ENCODE results near the gene LIPA.
"Not testable (repeated sequence)": the region's sequence is repeated elsewhere in the genome, so short reads cannot be mapped to it uniquely, and the experiment has no call there.

The LIPA gene

GRCh38 chr10:89270153-89270483, 18.5 kb upstream of the LIPA start:
- DNase-seq (ENCODE audit: low read depth in 2 of 2), result no peak

GRCh38 chr10:89269433-89270152, 18.0 kb upstream of the LIPA start:
- no peak for DNase-seq (ENCODE audit: low read depth in 2 of 2)

GRCh38 chr10:89266721-89267453, 15.3 kb upstream of the LIPA start:
- no peak for DNase-seq (ENCODE audit: low read depth in 2 of 2)

- DNase-seq (ENCODE audit: low read depth in 2 of 2), result no peak
These were observed 12.0 kb upstream of the LIPA start for GRCh38 chr10:89263531-89263930.

- DNase-seq (ENCODE audit: low read depth in 2 of 2), result no peak
These were observed 11.5 kb upstream of the LIPA start for GRCh38 chr10:89263091-89263490.

- DNase-seq (ENCODE audit: low read depth in 2 of 2), result no peak
These were observed 10.8 kb upstream of the LIPA start for GRCh38 chr10:89262086-89263051.

GRCh38 chr10:89258881-89259280, 7.3 kb upstream of the LIPA start:
- no peak for DNase-seq (ENCODE audit: low read depth in 2 of 2)

- no peak for DNase-seq (ENCODE audit: low read depth in 2 of 2)
These were observed 6.0 kb upstream of the LIPA start for GRCh38 chr10:89257581-89257980.

GRCh38 chr10:89256962-89257361, 5.4 kb upstream of the LIPA start:
- no peak for DNase-seq (ENCODE audit: low read depth in 2 of 2)

- DNase-seq (ENCODE audit: low read depth in 2 of 2), result no peak
These were observed 4.8 kb upstream of the LIPA start for GRCh38 chr10:89256340-89256739.

GRCh38 chr10:89255793-89256192, 4.2 kb upstream of the LIPA start:
- no peak for DNase-seq (ENCODE audit: low read depth in 2 of 2)

GRCh38 chr10:89255091-89255579, 3.6 kb upstream of the LIPA start:
- not testable (repeated sequence) for DNase-seq (ENCODE audit: low read depth in 2 of 2)

GRCh38 chr10:89252225-89252585, 630 bp upstream of the LIPA start:
- DNase-seq (ENCODE audit: low read depth in 2 of 2), result no peak

GRCh38 chr10:89250865-89251408, 638 bp downstream of the LIPA start:
- DNase-seq (ENCODE audit: low read depth in 2 of 2), result no peak

GRCh38 chr10:89248990-89249389, 2.6 kb downstream of the LIPA start:
- DNase-seq (ENCODE audit: low read depth in 2 of 2), result no peak

GRCh38 chr10:89247623-89248022, 4.0 kb downstream of the LIPA start:
- DNase-seq (ENCODE audit: low read depth in 2 of 2), result not testable (repeated sequence)

GRCh38 chr10:89245802-89246201, 5.8 kb downstream of the LIPA start:
- no peak for DNase-seq (ENCODE audit: low read depth in 2 of 2)

GRCh38 chr10:89242840-89243568, 8.6 kb downstream of the LIPA start:
- no peak for DNase-seq (ENCODE audit: low read depth in 2 of 2)

- no peak for DNase-seq (ENCODE audit: low read depth in 2 of 2)
These were observed 9.3 kb downstream of the LIPA start for GRCh38 chr10:89242345-89242684.

- DNase-seq (ENCODE audit: low read depth in 2 of 2), result no peak
These were observed 9.9 kb downstream of the LIPA start for GRCh38 chr10:89241486-89242344.
